HEK293 (cell line): Measurements from ENCODE around the gene PLEKHG2.
A peak's percentile ranks its signal among the peaks of the same experiment; 100 is the strongest.

Source experiments
- BCL6B ChIP-seq: fragments of 450-650 bp; formaldehyde crosslinking; IDR thresholded peaks from 2 replicates; pipeline ENCODE4 v1.5.1; 2017; ENCODE audit warnings: missing biosample characterization, missing genetic modification characterization
- EGR2 ChIP-seq: fragments of 450-650 bp; formaldehyde crosslinking; IDR thresholded peaks from 2 replicates; pipeline ENCODE4 v1.5.1; 2016; ENCODE audit warnings: low read depth, missing biosample characterization, missing genetic modification characterization
- GLI4 ChIP-seq: fragments of 450-650 bp; formaldehyde crosslinking; IDR thresholded peaks from 2 replicates; pipeline ENCODE4 v1.5.1; 2016; ENCODE audit warnings: missing biosample characterization, missing genetic modification characterization
- HIC1 ChIP-seq: fragments of 450-650 bp; formaldehyde crosslinking; IDR thresholded peaks from 2 replicates; pipeline ENCODE4 v1.5.1; 2016; ENCODE audit warnings: missing biosample characterization, missing genetic modification characterization
- PATZ1 ChIP-seq: fragments of 450-650 bp; formaldehyde crosslinking; IDR thresholded peaks from 2 replicates; pipeline ENCODE4 v1.5.1; 2016; ENCODE audit warnings: missing biosample characterization, missing genetic modification characterization
- REPIN1 ChIP-seq: fragments of 450-650 bp; formaldehyde crosslinking; IDR thresholded peaks from 2 replicates; pipeline ENCODE4 v1.5.1; 2017; ENCODE audit warnings: missing biosample characterization, missing genetic modification characterization, low read depth
- ZBTB10 ChIP-seq: fragments of 450-650 bp; formaldehyde crosslinking; IDR thresholded peaks from 2 replicates; pipeline ENCODE4 v1.5.1; 2016; ENCODE audit warnings: missing biosample characterization, missing genetic modification characterization
- ZBTB48 ChIP-seq: fragments of 450-650 bp; formaldehyde crosslinking; IDR thresholded peaks from 2 replicates; pipeline ENCODE4 v1.5.1; 2016; ENCODE audit warnings: missing biosample characterization, missing genetic modification characterization
- ZBTB49 ChIP-seq: fragments of 450-650 bp; formaldehyde crosslinking; IDR thresholded peaks from 2 replicates; pipeline ENCODE4 v1.5.1; 2016; ENCODE audit warnings: missing biosample characterization, missing genetic modification characterization, low read depth
- ZFHX2 ChIP-seq: fragments of 450-650 bp; formaldehyde crosslinking; conservative IDR thresholded peaks from 2 replicates; pipeline ENCODE4 v1.5.1; 2016; ENCODE audit warnings: missing biosample characterization, missing genetic modification characterization
- ZNF112 ChIP-seq: fragments of 450-650 bp; formaldehyde crosslinking; IDR thresholded peaks from 2 replicates; pipeline ENCODE4 v1.5.0; 2017; ENCODE audit warnings: missing biosample characterization, missing genetic modification characterization
- ZNF121 ChIP-seq: fragments of 450-650 bp; formaldehyde crosslinking; IDR thresholded peaks from 2 replicates; pipeline ENCODE4 v1.5.1; 2016; ENCODE audit warnings: missing biosample characterization, missing genetic modification characterization
- ZNF19 ChIP-seq: fragments of 450-650 bp; formaldehyde crosslinking; IDR thresholded peaks from 2 replicates; pipeline ENCODE4; 2016; ENCODE audit warnings: missing biosample characterization, missing genetic modification characterization, low read depth
- ZNF311 ChIP-seq: fragments of 450-650 bp; formaldehyde crosslinking; IDR thresholded peaks from 2 replicates; pipeline ENCODE4 v1.5.1; 2017; ENCODE audit warnings: missing biosample characterization, missing genetic modification characterization, borderline replicate concordance
- ZNF391 ChIP-seq: fragments of 450-650 bp; formaldehyde crosslinking; IDR thresholded peaks from 2 replicates; pipeline ENCODE4 v1.5.1; 2016; ENCODE audit warnings: low read depth, missing biosample characterization, missing genetic modification characterization, borderline replicate concordance
- ZNF510 ChIP-seq: fragments of 450-650 bp; formaldehyde crosslinking; IDR thresholded peaks from 2 replicates; pipeline ENCODE4 v1.5.1; 2018; ENCODE audit warnings: mild to moderate bottlenecking, missing genetic modification characterization, missing biosample characterization; ENCODE audit not compliant: insufficient replicate concordance
- ZNF514 ChIP-seq: fragments of 450-650 bp; formaldehyde crosslinking; IDR thresholded peaks from 2 replicates; pipeline ENCODE4 v1.5.1; 2016; ENCODE audit warnings: missing biosample characterization, missing genetic modification characterization
- ZNF558 ChIP-seq: fragments of 450-650 bp; formaldehyde crosslinking; IDR thresholded peaks from 2 replicates; pipeline ENCODE4 v1.5.1; 2016; ENCODE audit warnings: missing biosample characterization, missing genetic modification characterization
- ZNF585B ChIP-seq: fragments of 450-650 bp; formaldehyde crosslinking; IDR thresholded peaks from 2 replicates; pipeline ENCODE4 v1.5.1; 2016; ENCODE audit warnings: missing biosample characterization, missing genetic modification characterization
- ZNF621 ChIP-seq: fragments of 450-650 bp; formaldehyde crosslinking; IDR thresholded peaks from 2 replicates; pipeline ENCODE4 v1.5.1; 2017; ENCODE audit warnings: missing biosample characterization, missing genetic modification characterization
- ZNF777 ChIP-seq: fragments of 450-650 bp; formaldehyde crosslinking; IDR thresholded peaks from 2 replicates; pipeline ENCODE4 v1.5.1; 2017; ENCODE audit warnings: missing biosample characterization, missing genetic modification characterization, borderline replicate concordance
- ZNF785 ChIP-seq: fragments of 450-650 bp; formaldehyde crosslinking; IDR thresholded peaks from 2 replicates; pipeline ENCODE4 v1.5.1; 2016; ENCODE audit warnings: missing biosample characterization, missing genetic modification characterization
- ZNF791 ChIP-seq: fragments of 450-650 bp; formaldehyde crosslinking; IDR thresholded peaks from 2 replicates; pipeline ENCODE4 v1.5.1; 2016; ENCODE audit warnings: missing biosample characterization, missing genetic modification characterization
- ZNF837 ChIP-seq: fragments of 450-650 bp; formaldehyde crosslinking; IDR thresholded peaks from 2 replicates; pipeline ENCODE4 v1.5.1; 2016; ENCODE audit warnings: missing biosample characterization, missing genetic modification characterization
- TF ChIP-seq, protein P1 (sequence below): fragments of 450-650 bp; formaldehyde crosslinking; IDR thresholded peaks from 2 replicates; pipeline ENCODE4 v1.5.1; 2016; ENCODE audit warnings: missing biosample characterization, missing genetic modification characterization

Gene PLEKHG2

GRCh38 chr19:39405958-39406655 is 6.4 kb upstream of the PLEKHG2 start (continued):
- TF ChIP-seq BCL6B (0 out of 2 replicates have a peak, but pooled peaks have one; percentile 18), ZNF785 (tag by site-specific recombination) (no peak), ZNF791 (tag by site-specific recombination) (peak; percentile 82; the same call in 1 of the 2 replicates), ZNF585B (tag by site-specific recombination) (no peak), ZBTB10 (tag by site-specific recombination) (peak; percentile 95), HIC1 (tag by site-specific recombination) (no peak), ZNF19 (tag by site-specific recombination) (no peak), ZNF621 (tag by site-specific recombination) (no peak), PATZ1 (tag by site-specific recombination) (peak; percentile 95), ZNF112 (tag by site-specific recombination) (no peak), ZNF777 (tag by site-specific recombination) (peak; percentile 54; the same call in 1 of the 2 replicates), ZNF837 (tag by site-specific recombination) (no peak), ZNF391 (tag by site-specific recombination) (peak; percentile 69; the same call in 1 of the 2 replicates), GLI4 (tag by site-specific recombination) (no peak), ZNF121 (no peak), ZBTB48 (tag by site-specific recombination) (peak; percentile 84), REPIN1 (tag by site-specific recombination) (no peak), ZBTB49 (tag by site-specific recombination) (no peak), ZNF510 (tag by site-specific recombination) (no peak), EGR2 (tag by site-specific recombination) (peak; percentile 61), ZNF558 (no peak), ZFHX2 (tag by site-specific recombination) (peak; percentile 81), ZNF514 (tag by site-specific recombination) (0 out of 2 replicates have a peak, but pooled peaks have one; percentile 9), ZNF311 (tag by site-specific recombination) (peak; percentile 84; the same call in 1 of the 2 replicates)
- TF ChIP-seq, protein P1, sequence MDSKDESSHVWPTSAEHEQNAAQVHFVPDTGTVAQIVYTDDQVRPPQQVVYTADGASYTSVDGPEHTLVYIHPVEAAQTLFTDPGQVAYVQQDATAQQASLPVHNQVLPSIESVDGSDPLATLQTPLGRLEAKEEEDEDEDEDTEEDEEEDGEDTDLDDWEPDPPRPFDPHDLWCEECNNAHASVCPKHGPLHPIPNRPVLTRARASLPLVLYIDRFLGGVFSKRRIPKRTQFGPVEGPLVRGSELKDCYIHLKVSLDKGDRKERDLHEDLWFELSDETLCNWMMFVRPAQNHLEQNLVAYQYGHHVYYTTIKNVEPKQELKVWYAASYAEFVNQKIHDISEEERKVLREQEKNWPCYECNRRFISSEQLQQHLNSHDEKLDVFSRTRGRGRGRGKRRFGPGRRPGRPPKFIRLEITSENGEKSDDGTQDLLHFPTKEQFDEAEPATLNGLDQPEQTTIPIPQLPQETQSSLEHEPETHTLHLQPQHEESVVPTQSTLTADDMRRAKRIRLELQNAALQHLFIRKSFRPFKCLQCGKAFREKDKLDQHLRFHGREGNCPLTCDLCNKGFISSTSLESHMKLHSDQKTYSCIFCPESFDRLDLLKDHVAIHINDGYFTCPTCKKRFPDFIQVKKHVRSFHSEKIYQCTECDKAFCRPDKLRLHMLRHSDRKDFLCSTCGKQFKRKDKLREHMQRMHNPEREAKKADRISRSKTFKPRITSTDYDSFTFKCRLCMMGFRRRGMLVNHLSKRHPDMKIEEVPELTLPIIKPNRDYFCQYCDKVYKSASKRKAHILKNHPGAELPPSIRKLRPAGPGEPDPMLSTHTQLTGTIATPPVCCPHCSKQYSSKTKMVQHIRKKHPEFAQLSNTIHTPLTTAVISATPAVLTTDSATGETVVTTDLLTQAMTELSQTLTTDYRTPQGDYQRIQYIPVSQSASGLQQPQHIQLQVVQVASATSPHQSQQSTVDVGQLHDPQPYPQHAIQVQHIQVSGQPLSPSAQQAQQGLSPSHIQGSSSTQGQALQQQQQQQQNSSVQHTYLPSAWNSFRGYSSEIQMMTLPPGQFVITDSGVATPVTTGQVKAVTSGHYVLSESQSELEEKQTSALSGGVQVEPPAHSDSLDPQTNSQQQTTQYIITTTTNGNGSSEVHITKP (tag by site-specific recombination) = peak; percentile 8
